WTC11 (cell line): ENCODE data around the gene HNRNPL. TPM values are rescaled to one million over a fixed set of nuclear protein-coding genes. Genes with fewer than 3 reads are reported as not detected.

Source experiments
- ATAC-seq: fragments of 200-7000 bp; cut with Tn5 transposase; 2 replicates; pipeline ENCODE4 v1.10.0; 2021; ENCODE audit warnings: mild to moderate bottlenecking, moderate library complexity
- CTCF ChIA-PET: fragments of 300-600 bp; sonication (Branson Sonifier 250); formaldehyde crosslinking; loops from one replicate; lab custom pipeline; 2021; ENCODE audit warnings: antibody characterized with exemption; lab: Charles Lee
- POLR2A ChIA-PET: fragments of 350-600 bp; sonication (Branson Sonifier 250); formaldehyde crosslinking; loops from one replicate; lab custom pipeline; 2021; ENCODE audit warnings: antibody characterized with exemption; lab: Charles Lee
- DNase-seq: peaks from one replicate; pipeline ENCODE4 v3.0.0; 2021; ENCODE audit warnings: low spot score
- H3K27ac Mint-ChIP-seq: 2 replicates; pipeline ENCODE4 v1.8.0; 2021; ENCODE audit warnings: mixed read lengths
- H3K27me3 Mint-ChIP-seq: 2 replicates; pipeline ENCODE4 v1.8.0; 2021; ENCODE audit warnings: low read depth, mild to moderate bottlenecking, moderate library complexity, mixed read lengths
- H3K36me3 Mint-ChIP-seq: 2 replicates; pipeline ENCODE4 v1.8.0; 2021; ENCODE audit warnings: mixed read lengths
- H3K4me1 Mint-ChIP-seq: 2 replicates; pipeline ENCODE4 v1.8.0; 2022; ENCODE audit warnings: mixed read lengths
- H3K4me3 Mint-ChIP-seq: 2 replicates; pipeline ENCODE4 v1.8.0; 2021; ENCODE audit warnings: mild to moderate bottlenecking, moderate library complexity, mixed read lengths
- H3K9me3 Mint-ChIP-seq: 2 replicates; pipeline ENCODE4 v1.8.0; 2021; ENCODE audit warnings: mixed read lengths
- ATF1 ChIP-seq: sonication (generic); formaldehyde crosslinking; IDR thresholded peaks from 2 replicates; pipeline ENCODE4 v1.8.1; 2023; ENCODE audit warnings: mild to moderate bottlenecking, moderate library complexity, missing genetic modification reagents
- CREB1 ChIP-seq: sonication (generic); formaldehyde crosslinking; IDR thresholded peaks from 2 replicates; pipeline ENCODE4 v1.8.0; 2023; ENCODE audit warnings: mild to moderate bottlenecking, missing genetic modification reagents
- ESRRA ChIP-seq: sonication (generic); formaldehyde crosslinking; IDR thresholded peaks from 2 replicates; pipeline ENCODE4 v1.8.1; 2022; ENCODE audit warnings: mild to moderate bottlenecking, missing genetic modification reagents, borderline replicate concordance
- HMGA2 ChIP-seq: fragments of 250-450 bp; sonication (Bioruptor Pico); IDR thresholded peaks from 2 replicates; pipeline ENCODE4 v1.4.0; 2021; ENCODE audit warnings: mild to moderate bottlenecking, moderate library complexity
- TEAD1 ChIP-seq: sonication (generic); formaldehyde crosslinking; IDR thresholded peaks from 2 replicates; pipeline ENCODE4 v1.8.0; 2022; ENCODE audit warnings: mild to moderate bottlenecking, missing genetic modification reagents
- ZNF416 ChIP-seq: fragments of 250-450 bp; sonication (Bioruptor Pico); IDR thresholded peaks from 2 replicates; pipeline ENCODE4 v1.9.0; 2021; ENCODE audit warnings: mild to moderate bottlenecking, inconsistent platforms
- total RNA-seq: library from RNA; stranded (reverse); gene quantifications from 3 replicates; pipeline ENCODE4 v1.2.3, GENCODE V29; 2021
- TF ChIP-seq, protein P1 (sequence below): sonication (generic); formaldehyde crosslinking; IDR thresholded peaks from 2 replicates; pipeline ENCODE4 v1.8.1; 2023; ENCODE audit warnings: mild to moderate bottlenecking, missing genetic modification reagents, moderate library complexity
- TF ChIP-seq, protein P2 (sequence below): fragments of 200-600 bp; IDR thresholded peaks from 2 replicates; pipeline ENCODE4 v1.8.0; 2022; ENCODE audit warnings: antibody characterized with exemption
- TF ChIP-seq, protein P3 (sequence below): sonication (generic); formaldehyde crosslinking; IDR thresholded peaks from 2 replicates; pipeline ENCODE4 v1.8.1; 2023; ENCODE audit warnings: mild to moderate bottlenecking, missing genetic modification reagents, borderline replicate concordance
- TF ChIP-seq, protein P4 (sequence below): sonication (generic); formaldehyde crosslinking; IDR thresholded peaks from 2 replicates; pipeline ENCODE4 v1.8.1; 2022; ENCODE audit warnings: low read depth, missing genetic modification reagents, borderline replicate concordance
- TF ChIP-seq, protein P5 (sequence below): sonication (generic); formaldehyde crosslinking; IDR thresholded peaks from 2 replicates; pipeline ENCODE4 v1.8.0; 2023; ENCODE audit warnings: mild to moderate bottlenecking, missing genetic modification reagents
- TF ChIP-seq, protein P6 (sequence below): fragments of 250-450 bp; sonication (Bioruptor Pico); IDR thresholded peaks from 2 replicates; pipeline ENCODE4 v2.1.2; 2022; ENCODE audit warnings: mild to moderate bottlenecking, moderate library complexity
- TF ChIP-seq, protein P7 (sequence below): sonication (generic); formaldehyde crosslinking; IDR thresholded peaks from 2 replicates; pipeline ENCODE4 v1.8.1; 2022; ENCODE audit warnings: mild to moderate bottlenecking, missing genetic modification reagents, moderate library complexity, borderline replicate concordance
- TF ChIP-seq, protein P8 (sequence below): sonication (generic); formaldehyde crosslinking; IDR thresholded peaks from 2 replicates; pipeline ENCODE4 v1.8.1; 2023; ENCODE audit warnings: mild to moderate bottlenecking, missing genetic modification reagents

The HNRNPL gene
- total RNA-seq, 1 experiment from 2014 or later: 779 TPM

DNA sequence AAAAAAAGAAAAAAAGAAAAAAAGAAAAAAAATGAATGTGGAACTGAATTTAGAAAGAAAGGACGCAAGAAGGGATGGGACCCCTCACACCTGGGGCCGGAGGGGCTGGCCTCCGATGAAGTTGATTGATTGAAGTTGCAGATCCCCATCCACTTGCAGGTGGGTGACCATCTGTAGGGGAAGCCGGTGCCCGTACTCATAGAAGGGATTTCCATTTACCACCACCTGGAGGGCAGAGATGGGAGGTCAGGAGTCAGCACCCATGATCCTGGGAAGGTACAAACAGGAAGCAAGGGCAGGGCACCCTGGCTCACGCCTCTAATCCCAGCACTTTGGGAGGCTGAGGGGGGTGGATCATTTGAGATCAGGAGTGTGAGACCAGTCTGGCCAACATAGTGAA, 43.4 kb downstream of the HNRNPL start:
- TF ChIP-seq ATF1: no peak
- TF ChIP-seq, protein P1, sequence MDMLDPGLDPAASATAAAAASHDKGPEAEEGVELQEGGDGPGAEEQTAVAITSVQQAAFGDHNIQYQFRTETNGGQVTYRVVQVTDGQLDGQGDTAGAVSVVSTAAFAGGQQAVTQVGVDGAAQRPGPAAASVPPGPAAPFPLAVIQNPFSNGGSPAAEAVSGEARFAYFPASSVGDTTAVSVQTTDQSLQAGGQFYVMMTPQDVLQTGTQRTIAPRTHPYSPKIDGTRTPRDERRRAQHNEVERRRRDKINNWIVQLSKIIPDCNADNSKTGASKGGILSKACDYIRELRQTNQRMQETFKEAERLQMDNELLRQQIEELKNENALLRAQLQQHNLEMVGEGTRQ (CRISPR knock-in tag): no peak
- no peak for DNase-seq
- Mint-ChIP-seq H3K36me3 (no peaks in the 10 kb centered on the region), H3K27me3 (peaks cover 9% of the 10 kb centered on the region), H3K4me3 (no peak overlapping the region), H3K9me3 (peaks cover 8% of the 10 kb centered on the region), H3K4me1 (no peaks in the 10 kb centered on the region), H3K27ac (no peak overlapping the region)
- no peak for ATAC-seq
- POLR2A ChIA-PET: no interaction called here
- CTCF ChIA-PET: interaction anchor here (1.3 kb wide), 1 partner anchor 14 kb away, joined by 5 read pairs; no protein-coding TSS in a partner anchor

DNA sequence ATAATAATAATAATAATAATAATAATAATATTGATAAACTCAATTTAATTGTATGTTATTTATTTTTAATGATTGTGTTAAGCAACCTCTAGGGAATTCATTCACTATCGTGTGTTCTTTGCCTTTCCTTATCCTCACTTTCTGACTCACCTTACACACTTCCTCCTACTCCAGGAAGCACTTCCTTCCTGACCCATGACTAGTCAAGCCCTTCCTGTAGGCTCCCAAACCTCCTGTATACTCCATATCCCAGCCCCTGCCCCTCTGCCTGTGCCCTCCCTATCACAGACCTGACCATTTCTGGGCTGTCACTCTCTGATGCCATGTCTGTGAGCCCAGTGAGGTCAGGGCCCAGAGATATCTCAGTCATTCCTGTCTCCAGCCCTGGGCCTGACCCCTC, 44.6 kb downstream of the HNRNPL start:
- DNase-seq: no peak
- no peak for ATAC-seq
- Mint-ChIP-seq H3K27me3 (peaks cover 9% of the 10 kb centered on the region), H3K4me1 (no peaks in the 10 kb centered on the region), H3K36me3 (no peaks in the 10 kb centered on the region), H3K4me3 (no peak overlapping the region), H3K27ac (no peak overlapping the region), H3K9me3 (peaks cover 8% of the 10 kb centered on the region)
- ChIA-PET CTCF (interaction anchor here (1.2 kb wide), 1 partner anchor 125 kb away, joined by 4 read pairs; the partner anchor contains the start of genes MRPS12 and SARS2), POLR2A (no interaction called here)
- TF ChIP-seq HMGA2 (peak; percentile 78; the same call in 1 of the 2 replicates), ZNF416 (CRISPR knock-in tag) (no peak), ESRRA (CRISPR knock-in tag) (no peak)

DNA sequence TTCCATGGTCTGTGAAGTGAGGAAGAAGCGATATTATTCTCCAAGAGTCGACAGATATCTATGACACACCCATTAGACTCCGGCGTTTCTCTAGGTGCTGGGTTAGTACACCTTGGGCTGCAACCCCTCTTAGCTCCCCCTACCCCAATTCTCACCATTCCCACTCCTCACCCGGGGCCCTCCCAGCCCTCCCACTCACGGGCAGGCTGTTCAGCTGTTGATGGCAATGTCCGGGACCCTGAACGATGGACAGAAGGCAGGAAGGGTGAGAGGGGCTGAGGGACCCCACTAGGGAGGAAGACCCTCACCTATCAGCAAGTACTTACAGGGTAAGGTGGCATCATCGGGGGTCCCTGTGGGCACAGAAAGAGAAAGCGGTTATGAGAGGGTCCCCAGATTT, 46.2 kb downstream of the HNRNPL start:
- H3K27ac Mint-ChIP-seq: no peak overlapping the region
- DNase-seq (no peak), ATAC-seq (no peak)
- no peak overlapping the region for H3K4me3 Mint-ChIP-seq
- CTCF ChIA-PET: interaction anchor here (0.6 kb wide), 1 partner anchor 34 kb away, joined by 3 read pairs; no protein-coding TSS in a partner anchor
- POLR2A ChIA-PET: no interaction called here
- H3K9me3 Mint-ChIP-seq: peaks cover 8% of the 10 kb centered on the region
- H3K4me1 Mint-ChIP-seq: no peaks in the 10 kb centered on the region; the same call in 1 of the 2 replicates
- H3K36me3 Mint-ChIP-seq: no peaks in the 10 kb centered on the region
- H3K27me3 Mint-ChIP-seq: peaks cover 9% of the 10 kb centered on the region
- TF ChIP-seq, protein P2, sequence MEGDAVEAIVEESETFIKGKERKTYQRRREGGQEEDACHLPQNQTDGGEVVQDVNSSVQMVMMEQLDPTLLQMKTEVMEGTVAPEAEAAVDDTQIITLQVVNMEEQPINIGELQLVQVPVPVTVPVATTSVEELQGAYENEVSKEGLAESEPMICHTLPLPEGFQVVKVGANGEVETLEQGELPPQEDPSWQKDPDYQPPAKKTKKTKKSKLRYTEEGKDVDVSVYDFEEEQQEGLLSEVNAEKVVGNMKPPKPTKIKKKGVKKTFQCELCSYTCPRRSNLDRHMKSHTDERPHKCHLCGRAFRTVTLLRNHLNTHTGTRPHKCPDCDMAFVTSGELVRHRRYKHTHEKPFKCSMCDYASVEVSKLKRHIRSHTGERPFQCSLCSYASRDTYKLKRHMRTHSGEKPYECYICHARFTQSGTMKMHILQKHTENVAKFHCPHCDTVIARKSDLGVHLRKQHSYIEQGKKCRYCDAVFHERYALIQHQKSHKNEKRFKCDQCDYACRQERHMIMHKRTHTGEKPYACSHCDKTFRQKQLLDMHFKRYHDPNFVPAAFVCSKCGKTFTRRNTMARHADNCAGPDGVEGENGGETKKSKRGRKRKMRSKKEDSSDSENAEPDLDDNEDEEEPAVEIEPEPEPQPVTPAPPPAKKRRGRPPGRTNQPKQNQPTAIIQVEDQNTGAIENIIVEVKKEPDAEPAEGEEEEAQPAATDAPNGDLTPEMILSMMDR: no peak
- TF ChIP-seq, protein P3, sequence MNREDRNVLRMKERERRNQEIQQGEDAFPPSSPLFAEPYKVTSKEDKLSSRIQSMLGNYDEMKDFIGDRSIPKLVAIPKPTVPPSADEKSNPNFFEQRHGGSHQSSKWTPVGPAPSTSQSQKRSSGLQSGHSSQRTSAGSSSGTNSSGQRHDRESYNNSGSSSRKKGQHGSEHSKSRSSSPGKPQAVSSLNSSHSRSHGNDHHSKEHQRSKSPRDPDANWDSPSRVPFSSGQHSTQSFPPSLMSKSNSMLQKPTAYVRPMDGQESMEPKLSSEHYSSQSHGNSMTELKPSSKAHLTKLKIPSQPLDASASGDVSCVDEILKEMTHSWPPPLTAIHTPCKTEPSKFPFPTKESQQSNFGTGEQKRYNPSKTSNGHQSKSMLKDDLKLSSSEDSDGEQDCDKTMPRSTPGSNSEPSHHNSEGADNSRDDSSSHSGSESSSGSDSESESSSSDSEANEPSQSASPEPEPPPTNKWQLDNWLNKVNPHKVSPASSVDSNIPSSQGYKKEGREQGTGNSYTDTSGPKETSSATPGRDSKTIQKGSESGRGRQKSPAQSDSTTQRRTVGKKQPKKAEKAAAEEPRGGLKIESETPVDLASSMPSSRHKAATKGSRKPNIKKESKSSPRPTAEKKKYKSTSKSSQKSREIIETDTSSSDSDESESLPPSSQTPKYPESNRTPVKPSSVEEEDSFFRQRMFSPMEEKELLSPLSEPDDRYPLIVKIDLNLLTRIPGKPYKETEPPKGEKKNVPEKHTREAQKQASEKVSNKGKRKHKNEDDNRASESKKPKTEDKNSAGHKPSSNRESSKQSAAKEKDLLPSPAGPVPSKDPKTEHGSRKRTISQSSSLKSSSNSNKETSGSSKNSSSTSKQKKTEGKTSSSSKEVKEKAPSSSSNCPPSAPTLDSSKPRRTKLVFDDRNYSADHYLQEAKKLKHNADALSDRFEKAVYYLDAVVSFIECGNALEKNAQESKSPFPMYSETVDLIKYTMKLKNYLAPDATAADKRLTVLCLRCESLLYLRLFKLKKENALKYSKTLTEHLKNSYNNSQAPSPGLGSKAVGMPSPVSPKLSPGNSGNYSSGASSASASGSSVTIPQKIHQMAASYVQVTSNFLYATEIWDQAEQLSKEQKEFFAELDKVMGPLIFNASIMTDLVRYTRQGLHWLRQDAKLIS: no peak
- TF ChIP-seq, protein P4, sequence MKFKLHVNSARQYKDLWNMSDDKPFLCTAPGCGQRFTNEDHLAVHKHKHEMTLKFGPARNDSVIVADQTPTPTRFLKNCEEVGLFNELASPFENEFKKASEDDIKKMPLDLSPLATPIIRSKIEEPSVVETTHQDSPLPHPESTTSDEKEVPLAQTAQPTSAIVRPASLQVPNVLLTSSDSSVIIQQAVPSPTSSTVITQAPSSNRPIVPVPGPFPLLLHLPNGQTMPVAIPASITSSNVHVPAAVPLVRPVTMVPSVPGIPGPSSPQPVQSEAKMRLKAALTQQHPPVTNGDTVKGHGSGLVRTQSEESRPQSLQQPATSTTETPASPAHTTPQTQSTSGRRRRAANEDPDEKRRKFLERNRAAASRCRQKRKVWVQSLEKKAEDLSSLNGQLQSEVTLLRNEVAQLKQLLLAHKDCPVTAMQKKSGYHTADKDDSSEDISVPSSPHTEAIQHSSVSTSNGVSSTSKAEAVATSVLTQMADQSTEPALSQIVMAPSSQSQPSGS: no peak
- TF ChIP-seq TEAD1 (no peak), CREB1 (CRISPR knock-in tag) (no peak)
- TF ChIP-seq, protein P5, sequence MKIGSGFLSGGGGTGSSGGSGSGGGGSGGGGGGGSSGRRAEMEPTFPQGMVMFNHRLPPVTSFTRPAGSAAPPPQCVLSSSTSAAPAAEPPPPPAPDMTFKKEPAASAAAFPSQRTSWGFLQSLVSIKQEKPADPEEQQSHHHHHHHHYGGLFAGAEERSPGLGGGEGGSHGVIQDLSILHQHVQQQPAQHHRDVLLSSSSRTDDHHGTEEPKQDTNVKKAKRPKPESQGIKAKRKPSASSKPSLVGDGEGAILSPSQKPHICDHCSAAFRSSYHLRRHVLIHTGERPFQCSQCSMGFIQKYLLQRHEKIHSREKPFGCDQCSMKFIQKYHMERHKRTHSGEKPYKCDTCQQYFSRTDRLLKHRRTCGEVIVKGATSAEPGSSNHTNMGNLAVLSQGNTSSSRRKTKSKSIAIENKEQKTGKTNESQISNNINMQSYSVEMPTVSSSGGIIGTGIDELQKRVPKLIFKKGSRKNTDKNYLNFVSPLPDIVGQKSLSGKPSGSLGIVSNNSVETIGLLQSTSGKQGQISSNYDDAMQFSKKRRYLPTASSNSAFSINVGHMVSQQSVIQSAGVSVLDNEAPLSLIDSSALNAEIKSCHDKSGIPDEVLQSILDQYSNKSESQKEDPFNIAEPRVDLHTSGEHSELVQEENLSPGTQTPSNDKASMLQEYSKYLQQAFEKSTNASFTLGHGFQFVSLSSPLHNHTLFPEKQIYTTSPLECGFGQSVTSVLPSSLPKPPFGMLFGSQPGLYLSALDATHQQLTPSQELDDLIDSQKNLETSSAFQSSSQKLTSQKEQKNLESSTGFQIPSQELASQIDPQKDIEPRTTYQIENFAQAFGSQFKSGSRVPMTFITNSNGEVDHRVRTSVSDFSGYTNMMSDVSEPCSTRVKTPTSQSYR (CRISPR knock-in tag): no peak
- TF ChIP-seq, protein P6, sequence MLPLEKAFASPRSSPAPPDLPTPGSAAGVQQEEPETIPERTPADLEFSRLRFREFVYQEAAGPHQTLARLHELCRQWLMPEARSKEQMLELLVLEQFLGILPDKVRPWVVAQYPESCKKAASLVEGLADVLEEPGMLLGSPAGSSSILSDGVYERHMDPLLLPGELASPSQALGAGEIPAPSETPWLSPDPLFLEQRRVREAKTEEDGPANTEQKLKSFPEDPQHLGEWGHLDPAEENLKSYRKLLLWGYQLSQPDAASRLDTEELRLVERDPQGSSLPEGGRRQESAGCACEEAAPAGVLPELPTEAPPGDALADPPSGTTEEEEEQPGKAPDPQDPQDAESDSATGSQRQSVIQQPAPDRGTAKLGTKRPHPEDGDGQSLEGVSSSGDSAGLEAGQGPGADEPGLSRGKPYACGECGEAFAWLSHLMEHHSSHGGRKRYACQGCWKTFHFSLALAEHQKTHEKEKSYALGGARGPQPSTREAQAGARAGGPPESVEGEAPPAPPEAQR (CRISPR knock-in tag): no peak
- TF ChIP-seq, protein P7, sequence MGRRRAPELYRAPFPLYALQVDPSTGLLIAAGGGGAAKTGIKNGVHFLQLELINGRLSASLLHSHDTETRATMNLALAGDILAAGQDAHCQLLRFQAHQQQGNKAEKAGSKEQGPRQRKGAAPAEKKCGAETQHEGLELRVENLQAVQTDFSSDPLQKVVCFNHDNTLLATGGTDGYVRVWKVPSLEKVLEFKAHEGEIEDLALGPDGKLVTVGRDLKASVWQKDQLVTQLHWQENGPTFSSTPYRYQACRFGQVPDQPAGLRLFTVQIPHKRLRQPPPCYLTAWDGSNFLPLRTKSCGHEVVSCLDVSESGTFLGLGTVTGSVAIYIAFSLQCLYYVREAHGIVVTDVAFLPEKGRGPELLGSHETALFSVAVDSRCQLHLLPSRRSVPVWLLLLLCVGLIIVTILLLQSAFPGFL (CRISPR knock-in tag): no peak
- TF ChIP-seq, protein P8, sequence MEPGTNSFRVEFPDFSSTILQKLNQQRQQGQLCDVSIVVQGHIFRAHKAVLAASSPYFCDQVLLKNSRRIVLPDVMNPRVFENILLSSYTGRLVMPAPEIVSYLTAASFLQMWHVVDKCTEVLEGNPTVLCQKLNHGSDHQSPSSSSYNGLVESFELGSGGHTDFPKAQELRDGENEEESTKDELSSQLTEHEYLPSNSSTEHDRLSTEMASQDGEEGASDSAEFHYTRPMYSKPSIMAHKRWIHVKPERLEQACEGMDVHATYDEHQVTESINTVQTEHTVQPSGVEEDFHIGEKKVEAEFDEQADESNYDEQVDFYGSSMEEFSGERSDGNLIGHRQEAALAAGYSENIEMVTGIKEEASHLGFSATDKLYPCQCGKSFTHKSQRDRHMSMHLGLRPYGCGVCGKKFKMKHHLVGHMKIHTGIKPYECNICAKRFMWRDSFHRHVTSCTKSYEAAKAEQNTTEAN: no peak
